ENCODE results near the gene FRMD4B. TPM values are rescaled to one million over a fixed set of nuclear protein-coding genes. Genes with fewer than 3 reads are reported as not detected.

Gene FRMD4B
- total RNA-seq, 2 experiments from 2014 or later, result not detected

DNA sequence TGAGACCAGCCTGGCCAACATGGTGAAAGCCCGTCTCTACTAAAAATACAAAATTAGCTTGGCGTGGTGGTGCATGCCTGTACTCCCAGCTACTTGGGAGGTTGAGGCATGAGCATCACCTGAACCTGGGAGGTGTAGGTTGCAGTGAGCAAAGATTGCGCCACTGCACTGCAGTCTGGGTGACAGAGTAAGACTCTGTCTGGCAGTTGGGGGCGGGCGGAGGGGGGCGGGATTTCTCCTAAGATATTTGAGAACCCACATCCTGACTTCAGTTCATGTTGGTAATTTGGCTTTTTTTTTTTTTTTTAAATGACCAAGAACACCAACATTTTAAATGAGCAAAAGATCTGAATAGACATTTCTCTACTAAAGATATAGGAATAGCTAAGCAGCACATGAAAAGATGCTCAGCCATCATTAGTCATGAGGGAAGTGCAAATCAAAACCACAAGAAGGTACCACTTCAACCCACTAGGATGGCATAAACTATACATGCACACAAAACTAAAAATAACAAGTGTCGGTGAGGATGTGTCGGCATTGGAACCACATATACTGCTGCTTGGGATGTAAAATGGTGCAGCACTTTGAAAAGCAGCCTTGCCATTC, 187.9 kb downstream of the FRMD4B start:
- BruUV-seq (replicated peaks), result no TSS peak
- no peaks in the 10 kb centered on the region for H3K4me1 ChIP-seq (ENCODE audit: insufficient read depth, low read length, poor library complexity, severe bottlenecking)
- intact Hi-C loops (cut with micrococcal nuclease; ENCODE audit: unreplicated experiment), result no loop called here
- no peaks in the 10 kb centered on the region for H3K36me3 ChIP-seq (ENCODE audit: insufficient read depth, low read length)
- H3K9me2 ChIP-seq (ENCODE audit: insufficient read depth, low read length), result no peaks in the 10 kb centered on the region
- TF ChIP-seq, protein P1, sequence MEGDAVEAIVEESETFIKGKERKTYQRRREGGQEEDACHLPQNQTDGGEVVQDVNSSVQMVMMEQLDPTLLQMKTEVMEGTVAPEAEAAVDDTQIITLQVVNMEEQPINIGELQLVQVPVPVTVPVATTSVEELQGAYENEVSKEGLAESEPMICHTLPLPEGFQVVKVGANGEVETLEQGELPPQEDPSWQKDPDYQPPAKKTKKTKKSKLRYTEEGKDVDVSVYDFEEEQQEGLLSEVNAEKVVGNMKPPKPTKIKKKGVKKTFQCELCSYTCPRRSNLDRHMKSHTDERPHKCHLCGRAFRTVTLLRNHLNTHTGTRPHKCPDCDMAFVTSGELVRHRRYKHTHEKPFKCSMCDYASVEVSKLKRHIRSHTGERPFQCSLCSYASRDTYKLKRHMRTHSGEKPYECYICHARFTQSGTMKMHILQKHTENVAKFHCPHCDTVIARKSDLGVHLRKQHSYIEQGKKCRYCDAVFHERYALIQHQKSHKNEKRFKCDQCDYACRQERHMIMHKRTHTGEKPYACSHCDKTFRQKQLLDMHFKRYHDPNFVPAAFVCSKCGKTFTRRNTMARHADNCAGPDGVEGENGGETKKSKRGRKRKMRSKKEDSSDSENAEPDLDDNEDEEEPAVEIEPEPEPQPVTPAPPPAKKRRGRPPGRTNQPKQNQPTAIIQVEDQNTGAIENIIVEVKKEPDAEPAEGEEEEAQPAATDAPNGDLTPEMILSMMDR (conservative IDR thresholded peaks at IDR 0.05; ENCODE audit: low read length), result no peak
- ChIA-PET POLR2A (interaction anchor here (0.7 kb wide), 1 partner anchor 260 kb away, joined by 4 read pairs; no protein-coding TSS in a partner anchor), CTCF (ENCODE audit: unreplicated experiment) (no interaction called here)
- no peaks in the 10 kb centered on the region for H3K79me2 ChIP-seq (ENCODE audit: insufficient read depth, low read depth, low read length)
- no peak overlapping the region for H2AFZ ChIP-seq (ENCODE audit: low read length)
- H3K27ac ChIP-seq (ENCODE audit: low read depth, low read length, poor library complexity, severe bottlenecking), result no peak overlapping the region
- no peaks in the 10 kb centered on the region for H4K20me1 ChIP-seq (ENCODE audit: insufficient read depth, low read length)
- no peak for DNase-seq (ENCODE audit: low spot score)
- H3K9me3 ChIP-seq (ENCODE audit: low read length), result no peaks in the 10 kb centered on the region
- H3K4me2 ChIP-seq (ENCODE audit: low read length), result no peak overlapping the region
- no peak overlapping the region for H3K4me3 ChIP-seq (ENCODE audit: low read depth, low read length, poor library complexity, severe bottlenecking)

DNA sequence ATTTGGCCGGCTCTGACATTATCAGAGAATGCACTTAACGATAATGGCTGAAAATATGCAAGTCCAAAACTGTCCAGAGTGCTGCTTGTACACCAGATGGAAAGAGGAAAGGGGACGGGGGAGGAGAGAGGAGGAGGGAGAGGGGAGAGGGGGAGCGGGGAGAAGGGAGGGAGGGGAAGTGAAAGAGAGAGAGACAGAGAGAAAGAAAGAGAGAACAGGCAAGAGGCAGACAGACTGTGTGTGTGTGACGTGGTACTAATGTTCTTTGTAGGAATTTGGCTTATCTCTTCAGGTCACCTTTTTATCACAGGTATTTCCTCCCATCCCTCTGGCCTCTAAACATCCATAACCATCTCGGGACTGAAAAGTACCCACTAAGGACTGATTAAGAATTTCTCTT, 188.4 kb downstream of the FRMD4B start:
- Histone ChIP-seq H4K20me1 (ENCODE audit: insufficient read depth, low read length) (no peaks in the 10 kb centered on the region), H3K4me3 (ENCODE audit: low read depth, low read length, poor library complexity, severe bottlenecking) (no peak overlapping the region), H3K36me3 (ENCODE audit: insufficient read depth, low read length) (no peaks in the 10 kb centered on the region), H2AFZ (ENCODE audit: low read length) (no peak overlapping the region), H3K9me2 (ENCODE audit: insufficient read depth, low read length) (no peaks in the 10 kb centered on the region), H3K79me2 (ENCODE audit: insufficient read depth, low read depth, low read length) (no peaks in the 10 kb centered on the region), H3K4me2 (ENCODE audit: low read length) (no peak overlapping the region), H3K9me3 (ENCODE audit: low read length) (no peaks in the 10 kb centered on the region), H3K4me1 (ENCODE audit: insufficient read depth, low read length, poor library complexity, severe bottlenecking) (no peaks in the 10 kb centered on the region), H3K27ac (ENCODE audit: low read depth, low read length, poor library complexity, severe bottlenecking) (no peak overlapping the region)
- no peak for DNase-seq (ENCODE audit: low spot score)
- BruUV-seq (replicated peaks), result no TSS peak
- TF ChIP-seq, protein P1 (conservative IDR thresholded peaks at IDR 0.05; ENCODE audit: low read length), result no peak
- TF ChIP-seq EZH2phosphoT487 (IDR thresholded peaks at IDR 0.05; ENCODE audit: borderline replicate concordance, low read depth, low read length), result no peak
- ChIA-PET POLR2A (no interaction called here), CTCF (ENCODE audit: unreplicated experiment) (no interaction called here)
- intact Hi-C loops (cut with micrococcal nuclease; ENCODE audit: unreplicated experiment), result no loop called here

DNA sequence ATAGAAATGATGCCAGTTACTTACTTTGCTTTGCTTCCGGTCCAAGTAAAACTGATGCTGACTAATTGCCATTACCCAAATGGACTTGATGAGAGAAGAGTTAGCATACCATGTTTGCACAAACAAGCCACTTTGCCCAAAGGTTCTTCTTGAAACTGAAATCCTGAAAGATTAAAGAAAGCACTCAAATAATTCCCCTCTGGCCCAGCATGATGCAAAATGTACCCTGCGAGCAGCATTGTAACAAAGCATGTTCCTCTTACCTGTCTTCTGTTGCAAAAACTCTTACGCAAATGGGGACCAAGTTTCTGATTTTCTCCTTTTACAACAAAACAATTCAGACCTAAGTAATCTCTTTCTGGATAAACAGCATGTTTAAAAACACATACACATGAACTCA, 189.0 kb downstream of the FRMD4B start:
- H4K20me1 ChIP-seq (ENCODE audit: insufficient read depth, low read length), result no peaks in the 10 kb centered on the region
- no peaks in the 10 kb centered on the region for H3K9me3 ChIP-seq (ENCODE audit: low read length)
- POLR2A ChIA-PET, result no interaction called here
- DNase-seq (ENCODE audit: low spot score), result no peak
- no peak overlapping the region for H3K4me2 ChIP-seq (ENCODE audit: low read length)
- H3K79me2 ChIP-seq (ENCODE audit: insufficient read depth, low read depth, low read length), result no peaks in the 10 kb centered on the region
- intact Hi-C loops (cut with micrococcal nuclease; ENCODE audit: unreplicated experiment), result no loop called here
- CTCF ChIA-PET (ENCODE audit: unreplicated experiment), result no interaction called here
- TF ChIP-seq, protein P1 (conservative IDR thresholded peaks at IDR 0.05; ENCODE audit: low read length), result no peak
- no peak for TF ChIP-seq EZH2phosphoT487 (IDR thresholded peaks at IDR 0.05; ENCODE audit: borderline replicate concordance, low read depth, low read length)
- no peaks in the 10 kb centered on the region for H3K4me1 ChIP-seq (ENCODE audit: insufficient read depth, low read length, poor library complexity, severe bottlenecking)
- no peaks in the 10 kb centered on the region for H3K9me2 ChIP-seq (ENCODE audit: insufficient read depth, low read length)
- BruUV-seq (replicated peaks), result no TSS peak
- H3K36me3 ChIP-seq (ENCODE audit: insufficient read depth, low read length), result no peaks in the 10 kb centered on the region
- no peak overlapping the region for H3K27ac ChIP-seq (ENCODE audit: low read depth, low read length, poor library complexity, severe bottlenecking)
- H3K4me3 ChIP-seq (ENCODE audit: low read depth, low read length, poor library complexity, severe bottlenecking), result no peak overlapping the region
- H2AFZ ChIP-seq (ENCODE audit: low read length), result no peak overlapping the region

Measured in OCI-LY7 (cell line).